A549 (cell line): ENCODE measurements around the gene ZNF90.
"Not testable (repeated sequence)": the region's sequence is repeated elsewhere in the genome, so short reads cannot be mapped to it uniquely, and the experiment has no call there.

ENCODE experiments used
- BHLHE40 ChIP-seq: IDR thresholded peaks from 2 replicates; pipeline ENCODE4 v1.6.1; 2012; ENCODE audit warnings: low read depth, low read length, inconsistent platforms
- CEBPB ChIP-seq, 2 experiments: fragments of >200 bp in 1 of 2; sonication (Bioruptor Twin) in 1 of 2; formaldehyde crosslinking in 1 of 2; IDR thresholded peaks; 2 replicates each; pipeline ENCODE4 v1.6.1; 2012 to 2016
- CHD2 ChIP-seq: fragments of 150-350 bp; IDR thresholded peaks from 2 replicates; pipeline ENCODE4 v1.6.1; 2014; ENCODE audit warnings: low read length; ENCODE audit not compliant: partially characterized antibody
- CTCF ChIP-seq: fragments of >200 bp; sonication (Bioruptor Twin); formaldehyde crosslinking; IDR thresholded peaks from 3 replicates; pipeline ENCODE4 v1.5.1; 2016
- EHF ChIP-seq: fragments of 250-450 bp; sonication (Bioruptor Pico); IDR thresholded peaks from 2 replicates; pipeline ENCODE4 v1.5.0; 2020; ENCODE audit warnings: mild to moderate bottlenecking
- ESRRA ChIP-seq: fragments of 150-350 bp; IDR thresholded peaks from 2 replicates; pipeline ENCODE4 v1.6.1; 2014; ENCODE audit warnings: mild to moderate bottlenecking, low read length, borderline replicate concordance
- MAX ChIP-seq: IDR thresholded peaks from 2 replicates; pipeline ENCODE4 v1.6.1; 2012
- POLR2A ChIP-seq: IDR thresholded peaks from 2 replicates; pipeline ENCODE4 v1.6.1; 2012; ENCODE audit warnings: mild to moderate bottlenecking, low read length
- RCOR1 ChIP-seq: fragments of 150-350 bp; IDR thresholded peaks from 2 replicates; pipeline ENCODE4 v1.6.1; 2014; ENCODE audit warnings: antibody characterized with exemption, low read length, low read depth
- REST ChIP-seq: fragments of 200-600 bp; sonication (generic); IDR thresholded peaks from 2 replicates; pipeline ENCODE4 v1.6.1; 2016; ENCODE audit warnings: antibody characterized with exemption, mild to moderate bottlenecking, moderate library complexity
- ZNF302 ChIP-seq: fragments of 250-450 bp; sonication (Bioruptor Pico); IDR thresholded peaks from 2 replicates; pipeline ENCODE4 v1.9.0; 2021; ENCODE audit warnings: inconsistent platforms, mild to moderate bottlenecking, moderate library complexity

GRCh38 chr19:20118064-20118839 is 40.5 kb downstream of the ZNF90 start:
- TF ChIP-seq CTCF; POLR2A; EHF (CRISPR knock-in tag); ESRRA; BHLHE40; RCOR1; CEBPB (IDR thresholded peaks at IDR 0.05); CHD2; REST; MAX; ZNF302 (CRISPR knock-in tag): not testable (repeated sequence)
